NT2/D1 (cell line): ENCODE results near the gene NRXN3.

ENCODE experiments used
- DNase-seq: peaks from one replicate; pipeline ENCODE4 v3.0.0-alpha.2; 2011; ENCODE audit warnings: low read depth, low spot score
- H3K27me3 ChIP-seq: 2 replicates; pipeline ENCODE4 v1.6.0; 2011; ENCODE audit warnings: mild to moderate bottlenecking; ENCODE audit not compliant: insufficient read length, insufficient read depth
- H3K36me3 ChIP-seq: 2 replicates; pipeline ENCODE4 v1.6.1; 2011; ENCODE audit warnings: mild to moderate bottlenecking, low read length, mixed read lengths; ENCODE audit not compliant: insufficient read depth, insufficient read length
- H3K4me1 ChIP-seq: 2 replicates; pipeline ENCODE4 v1.5.1; 2011; ENCODE audit not compliant: insufficient read depth, insufficient read length
- H3K4me3 ChIP-seq: 2 replicates; pipeline ENCODE4 v1.5.1; 2011; ENCODE audit warnings: low read depth; ENCODE audit not compliant: insufficient read length
- H3K9ac ChIP-seq: 2 replicates; pipeline ENCODE4 v1.6.0; 2011; ENCODE audit warnings: low read depth; ENCODE audit not compliant: insufficient read length
- H3K9me3 ChIP-seq: 2 replicates; pipeline ENCODE4 v1.5.1; 2011; ENCODE audit warnings: mild to moderate bottlenecking, low read length; ENCODE audit not compliant: insufficient read depth
- SUZ12 ChIP-seq: IDR thresholded peaks from 2 replicates; pipeline ENCODE4 v1.6.1; 2011; ENCODE audit not compliant: insufficient read length, insufficient read depth; ENCODE audit errors: extremely low read depth
- YY1 ChIP-seq: IDR thresholded peaks from 2 replicates; pipeline ENCODE4 v1.6.1; 2011; ENCODE audit not compliant: insufficient read length, insufficient read depth
- ZNF274 ChIP-seq: IDR thresholded peaks from 2 replicates; pipeline ENCODE4 v1.6.1; 2011; ENCODE audit warnings: mild to moderate bottlenecking, low read depth, low read length

The NRXN3 gene

GRCh38 chr14:79491161-79491560 is 1321.0 kb downstream of the NRXN3 start:
- no peaks in the 10 kb centered on the region for H3K36me3 ChIP-seq
- no peak overlapping the region for H3K4me3 ChIP-seq
- H3K4me1 ChIP-seq, result no peaks in the 10 kb centered on the region
- TF ChIP-seq ZNF274, result no peak
- TF ChIP-seq YY1, result no peak
- no peak for TF ChIP-seq SUZ12
- H3K9me3 ChIP-seq, result no peaks in the 10 kb centered on the region
- no peak for DNase-seq
- no peak overlapping the region for H3K9ac ChIP-seq
- H3K27me3 ChIP-seq, result no peaks in the 10 kb centered on the region

GRCh38 chr14:79493081-79493645 is 1323.0 kb downstream of the NRXN3 start:
- Histone ChIP-seq H3K27me3 (no peaks in the 10 kb centered on the region), H3K9me3 (no peaks in the 10 kb centered on the region), H3K36me3 (no peaks in the 10 kb centered on the region), H3K4me1 (no peaks in the 10 kb centered on the region), H3K4me3 (no peak overlapping the region), H3K9ac (no peak overlapping the region)
- no peak for DNase-seq
- no peak for TF ChIP-seq YY1
- no peak for TF ChIP-seq ZNF274
- no peak for TF ChIP-seq SUZ12

GRCh38 chr14:79496701-79497100 is 1326.5 kb downstream of the NRXN3 start:
- H3K36me3 ChIP-seq, result no peaks in the 10 kb centered on the region
- no peaks in the 10 kb centered on the region for H3K4me1 ChIP-seq
- DNase-seq, result no peak
- H3K9ac ChIP-seq, result no peak overlapping the region
- H3K27me3 ChIP-seq, result no peaks in the 10 kb centered on the region
- TF ChIP-seq ZNF274 (no peak), YY1 (no peak), SUZ12 (no peak)
- H3K9me3 ChIP-seq, result no peaks in the 10 kb centered on the region
- H3K4me3 ChIP-seq, result no peak overlapping the region

DNA sequence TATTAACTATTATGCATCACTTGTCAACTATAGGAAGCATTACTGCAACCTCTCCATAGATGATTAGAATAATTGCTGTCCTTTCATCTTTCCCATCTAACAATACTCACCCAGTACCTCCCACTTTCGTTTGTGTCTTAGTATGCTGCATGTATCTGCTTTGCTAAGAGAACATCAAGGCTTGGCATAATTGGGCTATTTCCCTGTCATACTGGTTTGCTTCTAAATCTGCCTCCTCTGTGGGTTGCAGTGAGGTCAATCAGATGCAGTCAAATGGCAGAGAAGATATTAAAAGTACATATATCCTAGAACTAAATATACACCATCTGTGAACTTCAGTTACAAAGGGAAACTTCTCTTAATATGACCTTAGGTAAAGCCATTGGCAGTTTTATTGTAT is 1330.3 kb downstream of the NRXN3 start:
- no peak overlapping the region for H3K9ac ChIP-seq
- H3K9me3 ChIP-seq, result no peaks in the 10 kb centered on the region
- H3K27me3 ChIP-seq, result no peaks in the 10 kb centered on the region
- no peak overlapping the region for H3K4me3 ChIP-seq
- no peaks in the 10 kb centered on the region for H3K36me3 ChIP-seq
- TF ChIP-seq SUZ12 (no peak), ZNF274 (no peak)
- H3K4me1 ChIP-seq, result no peaks in the 10 kb centered on the region
- DNase-seq, result no peak

GRCh38 chr14:79502136-79502750 is 1332.1 kb downstream of the NRXN3 start:
- Histone ChIP-seq H3K9ac (no peak overlapping the region), H3K4me3 (no peak overlapping the region), H3K4me1 (no peaks in the 10 kb centered on the region), H3K36me3 (no peaks in the 10 kb centered on the region), H3K27me3 (no peaks in the 10 kb centered on the region), H3K9me3 (no peaks in the 10 kb centered on the region)
- TF ChIP-seq YY1, result no peak
- DNase-seq, result no peak

- H3K36me3 ChIP-seq, result no peaks in the 10 kb centered on the region
- no peak overlapping the region for H3K9ac ChIP-seq
- no peak for DNase-seq
- no peaks in the 10 kb centered on the region for H3K4me1 ChIP-seq
- H3K4me3 ChIP-seq, result no peak overlapping the region
- TF ChIP-seq ZNF274, result no peak
- TF ChIP-seq SUZ12, result no peak
- no peak for TF ChIP-seq YY1
- no peaks in the 10 kb centered on the region for H3K9me3 ChIP-seq
- H3K27me3 ChIP-seq, result no peaks in the 10 kb centered on the region
These were observed 1332.6 kb downstream of the NRXN3 start for GRCh38 chr14:79502751-79503148.

- H3K27me3 ChIP-seq, result no peaks in the 10 kb centered on the region
- H3K4me1 ChIP-seq, result peaks cover 1% of the 10 kb centered on the region
- DNase-seq, result no peak
- no peaks in the 10 kb centered on the region for H3K9me3 ChIP-seq
- H3K4me3 ChIP-seq, result no peak overlapping the region
- H3K36me3 ChIP-seq, result no peaks in the 10 kb centered on the region
- TF ChIP-seq ZNF274, result no peak
- no peak for TF ChIP-seq SUZ12
- TF ChIP-seq YY1, result no peak
- H3K9ac ChIP-seq, result no peak overlapping the region
These were observed 1340.5 kb downstream of the NRXN3 start for GRCh38 chr14:79510659-79511058.

DNA sequence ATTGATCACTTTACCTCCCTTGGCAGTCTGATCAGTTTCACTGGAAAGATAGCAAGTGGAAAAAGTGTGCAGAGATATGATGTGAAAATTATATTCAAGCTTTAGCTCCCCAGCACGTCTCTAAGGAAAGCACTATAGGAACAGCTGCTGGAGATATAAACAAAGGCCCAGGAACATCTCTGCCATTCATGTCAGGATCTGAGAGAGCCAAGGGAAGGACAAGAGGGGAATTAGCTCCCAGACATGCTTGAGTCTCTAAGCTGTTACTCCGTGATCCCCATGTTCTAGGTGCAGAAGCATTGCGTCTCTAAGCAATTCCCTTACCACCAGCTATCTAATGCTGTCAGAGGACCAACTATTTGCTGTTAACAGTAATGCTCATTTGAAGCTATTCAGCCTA is 1341.0 kb downstream of the NRXN3 start:
- Histone ChIP-seq H3K27me3 (no peaks in the 10 kb centered on the region), H3K36me3 (no peaks in the 10 kb centered on the region), H3K4me1 (peaks cover 4% of the 10 kb centered on the region), H3K9ac (no peak overlapping the region), H3K4me3 (no peak overlapping the region), H3K9me3 (no peaks in the 10 kb centered on the region)
- no peak for DNase-seq
- TF ChIP-seq ZNF274 (no peak), YY1 (no peak), SUZ12 (no peak)
